ENCODE data around the gene LRG1.
A peak's percentile ranks its signal among the peaks of the same experiment; 100 is the strongest.

LRG1 gene

GRCh38 chr19:4584670-4585460 lies 45.0 kb upstream of the LRG1 start (continued):
- TF ChIP-seq ZIC2 (tag by site-specific recombination; IDR thresholded peaks at IDR 0.05) (no peak; the same call in 1 of the 2 replicates), ZNF621 (tag by site-specific recombination; IDR thresholded peaks at IDR 0.05) (no peak), ZNF571 (tag by site-specific recombination; IDR thresholded peaks at IDR 0.05) (no peak), ZNF664 (tag by site-specific recombination; IDR thresholded peaks at IDR 0.05) (no peak), ZNF221 (tag by site-specific recombination; IDR thresholded peaks at IDR 0.05; ENCODE audit: borderline replicate concordance) (no peak), ZNF530 (tag by site-specific recombination; IDR thresholded peaks at IDR 0.05; ENCODE audit: low read depth) (no peak)

DNA sequence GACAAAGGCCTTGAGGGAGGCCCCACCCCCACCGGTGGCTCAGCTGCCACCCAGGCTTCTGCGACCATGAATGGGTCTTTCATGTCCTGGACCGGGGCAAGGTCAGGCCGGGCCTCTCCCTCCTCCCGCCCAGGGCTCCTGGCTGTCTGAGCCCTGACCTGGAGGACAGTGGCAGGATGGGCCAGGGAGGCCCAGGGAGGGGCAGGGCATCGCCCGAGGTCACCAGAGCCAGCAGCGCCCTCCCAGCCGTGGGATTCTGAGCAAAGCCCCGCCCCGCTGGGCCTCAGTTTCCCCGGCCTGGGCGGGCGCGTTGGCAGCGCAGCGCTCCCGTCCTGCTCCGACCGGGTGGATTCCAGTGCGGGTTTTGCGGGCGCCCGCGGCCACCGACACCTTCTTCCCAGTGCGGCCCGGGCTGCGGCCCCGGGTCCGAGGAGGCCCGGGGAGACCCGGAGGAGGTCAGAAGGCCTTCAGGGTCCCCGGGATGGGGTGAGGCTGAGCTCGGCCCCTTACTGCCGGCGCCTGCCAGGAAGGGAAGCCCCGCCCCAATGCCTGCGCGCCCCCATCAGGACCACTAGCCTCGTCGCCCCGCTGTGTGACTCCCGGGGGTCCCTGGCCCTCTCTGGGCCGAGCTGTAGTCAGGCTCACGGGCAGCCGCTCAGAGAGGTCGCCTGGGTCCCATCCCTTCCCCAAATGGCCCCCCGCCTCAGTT lies 44.3 kb upstream of the LRG1 start:
- Histone ChIP-seq H3K4me3 (ENCODE audit: low read depth, low read length) (peak overlapping the region; percentile 40), H3K27ac (ENCODE audit: extremely low read depth, low read depth, low read length) (no peak overlapping the region), H3K4me1 (ENCODE audit: control insufficient read depth, insufficient read depth, low read length) (no peaks in the 10 kb centered on the region; the same call in 1 of the 2 replicates), H3K9me3 (ENCODE audit: control insufficient read depth, insufficient read depth, low read depth, low read length) (no peaks in the 10 kb centered on the region), H3K36me3 (ENCODE audit: control insufficient read depth in 2 of 2, insufficient read depth in 1 of 2, low read length in 2 of 2) (no peaks in the 10 kb centered on the region)
- ChIA-PET CTCF (interaction anchor here (1.1 to 4.3 kb wide), 5 partner anchors 8 to 61 kb away, joined by 3 to 20 read pairs (median 9); no protein-coding TSS in a partner anchor), POLR2A (interaction anchor here (1.7 kb wide), 1 partner anchor 8 kb away, joined by 10 read pairs; no protein-coding TSS in a partner anchor)
- TF ChIP-seq EGR2 (tag by site-specific recombination; IDR thresholded peaks at IDR 0.05; ENCODE audit: low read depth): 0 out of 2 replicates have a peak, but pooled peaks have one; percentile 6
- TF ChIP-seq GLIS1 (tag by site-specific recombination; IDR thresholded peaks at IDR 0.05): peak; percentile 35
- no peak for TF ChIP-seq ZNF544 (tag by site-specific recombination; IDR thresholded peaks at IDR 0.05)
- TF ChIP-seq, protein P1, sequence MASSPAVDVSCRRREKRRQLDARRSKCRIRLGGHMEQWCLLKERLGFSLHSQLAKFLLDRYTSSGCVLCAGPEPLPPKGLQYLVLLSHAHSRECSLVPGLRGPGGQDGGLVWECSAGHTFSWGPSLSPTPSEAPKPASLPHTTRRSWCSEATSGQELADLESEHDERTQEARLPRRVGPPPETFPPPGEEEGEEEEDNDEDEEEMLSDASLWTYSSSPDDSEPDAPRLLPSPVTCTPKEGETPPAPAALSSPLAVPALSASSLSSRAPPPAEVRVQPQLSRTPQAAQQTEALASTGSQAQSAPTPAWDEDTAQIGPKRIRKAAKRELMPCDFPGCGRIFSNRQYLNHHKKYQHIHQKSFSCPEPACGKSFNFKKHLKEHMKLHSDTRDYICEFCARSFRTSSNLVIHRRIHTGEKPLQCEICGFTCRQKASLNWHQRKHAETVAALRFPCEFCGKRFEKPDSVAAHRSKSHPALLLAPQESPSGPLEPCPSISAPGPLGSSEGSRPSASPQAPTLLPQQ (tag by site-specific recombination; IDR thresholded peaks at IDR 0.05): no peak
- TF ChIP-seq SP2 (tag by site-specific recombination; IDR thresholded peaks at IDR 0.05): 0 out of 2 replicates have a peak, but pooled peaks have one; percentile 13
- TF ChIP-seq ZFP69B (tag by site-specific recombination; IDR thresholded peaks at IDR 0.05): no peak
- TF ChIP-seq ZNF707 (tag by site-specific recombination; IDR thresholded peaks at IDR 0.05): no peak
- TF ChIP-seq ZNF354C (tag by site-specific recombination; IDR thresholded peaks at IDR 0.05; ENCODE audit: borderline replicate concordance, low read depth): no peak
- TF ChIP-seq KLF8 (tag by site-specific recombination; IDR thresholded peaks at IDR 0.05): peak; percentile 66; the same call in 1 of the 2 replicates
- no peak for TF ChIP-seq ZNF266 (tag by site-specific recombination; IDR thresholded peaks at IDR 0.05; ENCODE audit: low read depth)
- TF ChIP-seq TCF7L2 (IDR thresholded peaks at IDR 0.05; ENCODE audit: borderline replicate concordance, low read depth, low read length): no peak
- no peak for TF ChIP-seq CTCF (tag by site-specific recombination; IDR thresholded peaks at IDR 0.05)
- peak; percentile 51 for TF ChIP-seq SP3 (tag by site-specific recombination; IDR thresholded peaks at IDR 0.05)
- TF ChIP-seq ZNF571 (tag by site-specific recombination; IDR thresholded peaks at IDR 0.05): no peak
- 0 out of 2 replicates have a peak, but pooled peaks have one; percentile 40 for TF ChIP-seq ZNF324 (tag by site-specific recombination; IDR thresholded peaks at IDR 0.05)
- TF ChIP-seq ZNF112 (tag by site-specific recombination; IDR thresholded peaks at IDR 0.05): no peak
- TF ChIP-seq ZXDB (tag by site-specific recombination; IDR thresholded peaks at IDR 0.05): no peak
- no peak for TF ChIP-seq ZBTB6 (tag by site-specific recombination; IDR thresholded peaks at IDR 0.05)
- TF ChIP-seq ZNF16 (tag by site-specific recombination; IDR thresholded peaks at IDR 0.05; ENCODE audit: low read depth): no peak
- TF ChIP-seq ZNF837 (tag by site-specific recombination; IDR thresholded peaks at IDR 0.05): no peak
- TF ChIP-seq ZNF585B (tag by site-specific recombination; IDR thresholded peaks at IDR 0.05): no peak
- no peak for TF ChIP-seq ZNF549 (tag by site-specific recombination; IDR thresholded peaks at IDR 0.05)
- TF ChIP-seq ZNF248 (tag by site-specific recombination; IDR thresholded peaks at IDR 0.05): no peak
- TF ChIP-seq FEZF1 (tag by site-specific recombination; IDR thresholded peaks at IDR 0.05): no peak
- TF ChIP-seq, protein P2, sequence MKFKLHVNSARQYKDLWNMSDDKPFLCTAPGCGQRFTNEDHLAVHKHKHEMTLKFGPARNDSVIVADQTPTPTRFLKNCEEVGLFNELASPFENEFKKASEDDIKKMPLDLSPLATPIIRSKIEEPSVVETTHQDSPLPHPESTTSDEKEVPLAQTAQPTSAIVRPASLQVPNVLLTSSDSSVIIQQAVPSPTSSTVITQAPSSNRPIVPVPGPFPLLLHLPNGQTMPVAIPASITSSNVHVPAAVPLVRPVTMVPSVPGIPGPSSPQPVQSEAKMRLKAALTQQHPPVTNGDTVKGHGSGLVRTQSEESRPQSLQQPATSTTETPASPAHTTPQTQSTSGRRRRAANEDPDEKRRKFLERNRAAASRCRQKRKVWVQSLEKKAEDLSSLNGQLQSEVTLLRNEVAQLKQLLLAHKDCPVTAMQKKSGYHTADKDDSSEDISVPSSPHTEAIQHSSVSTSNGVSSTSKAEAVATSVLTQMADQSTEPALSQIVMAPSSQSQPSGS (tag by site-specific recombination; IDR thresholded peaks at IDR 0.05; ENCODE audit: low read depth): no peak
- TF ChIP-seq ZIC2 (tag by site-specific recombination; IDR thresholded peaks at IDR 0.05): peak; percentile 54
- TF ChIP-seq ZNF146 (tag by site-specific recombination; IDR thresholded peaks at IDR 0.05): 0 out of 2 replicates have a peak, but pooled peaks have one; percentile 3
